Limb (tissue), 2 donors: ENCODE measurements around the gene LAMB1.
A peak's percentile ranks its signal among the peaks of the same experiment; 100 is the strongest.
"Not testable (repeated sequence)": the region's sequence is repeated elsewhere in the genome, so short reads cannot be mapped to it uniquely, and the experiment has no call there.

Source experiments
- DNase-seq, 2 donors: peaks; one replicate each; pipeline ENCODE4 v3.0.0-alpha.2; 2016; ENCODE audit errors: extremely low spot score in 2 of 2

Gene LAMB1

GRCh38 chr7:107972941-107973376, 30.0 kb downstream of the LAMB1 start:
- no peak for DNase-seq

DNA sequence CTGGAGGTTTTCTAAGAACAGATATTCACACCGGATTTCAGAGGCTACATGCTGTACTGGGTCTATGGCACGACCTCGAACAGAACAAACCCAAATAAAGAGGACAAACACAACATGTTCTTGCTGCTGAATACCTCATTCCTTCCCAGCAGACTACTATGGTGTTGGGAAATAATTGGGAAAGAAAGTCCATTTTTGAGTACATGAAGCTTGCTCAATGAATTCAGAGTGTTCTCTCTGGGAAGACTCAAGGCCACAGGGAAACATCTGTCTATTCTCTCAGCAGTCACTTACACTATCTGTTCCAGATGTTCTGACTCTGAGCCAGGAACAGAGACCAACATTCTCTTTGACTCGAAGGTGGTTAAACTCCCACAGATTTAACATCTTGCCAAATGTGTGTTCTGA, 30.9 kb downstream of the LAMB1 start:
- peak in 1 of 2 donors; percentile 87 for DNase-seq

- DNase-seq, result peak in 1 of 2 donors; percentile 57
Measured at GRCh38 chr7:107971613-107972012, 31.3 kb downstream of the LAMB1 start.

GRCh38 chr7:107971100-107971499, 31.9 kb downstream of the LAMB1 start:
- DNase-seq, result no peak

DNA sequence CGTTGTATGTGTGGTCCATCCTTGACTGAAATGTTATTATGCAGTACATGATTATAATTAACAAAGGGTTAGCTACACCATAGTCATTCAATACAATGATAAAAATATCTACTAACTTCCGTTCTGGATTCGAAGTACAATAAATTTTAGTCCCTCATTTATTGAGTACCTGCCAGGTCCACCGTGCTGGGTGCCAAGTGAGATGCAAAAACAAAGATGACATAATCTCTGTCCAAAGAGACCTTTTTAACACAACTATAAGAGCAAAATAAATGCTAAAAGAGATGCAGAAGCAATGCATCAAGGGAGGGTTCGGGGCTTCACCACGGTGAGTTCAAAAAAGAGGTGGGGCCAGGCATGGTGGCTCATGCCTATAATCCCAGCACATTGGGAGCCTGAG, 33.1 kb downstream of the LAMB1 start:
- DNase-seq, result no peak

- no peak for DNase-seq
Measured at GRCh38 chr7:107968449-107968848, 34.5 kb downstream of the LAMB1 start.

DNA sequence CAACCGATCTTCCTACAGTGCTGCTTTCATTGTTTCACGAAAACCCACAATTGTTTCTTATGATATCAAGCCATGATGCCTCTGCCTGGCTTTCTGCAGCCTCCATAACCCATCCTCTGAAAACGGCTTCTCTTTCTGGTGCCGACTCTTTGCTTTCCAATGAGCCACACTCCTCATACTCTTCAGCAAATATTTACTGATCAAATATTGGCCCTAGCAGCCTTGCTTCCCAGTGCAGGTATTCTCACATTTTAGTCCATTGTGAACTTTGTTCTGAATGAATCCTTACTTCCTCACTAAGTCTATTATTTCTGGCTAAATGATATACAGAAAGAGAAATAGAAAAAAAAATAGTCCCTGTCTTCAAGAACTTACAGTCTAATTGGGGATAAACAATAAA, 35.5 kb downstream of the LAMB1 start:
- DNase-seq, result no peak

- DNase-seq, result no peak
Measured at GRCh38 chr7:107966711-107967110, 36.2 kb downstream of the LAMB1 start.

- DNase-seq, result no peak
Measured at GRCh38 chr7:107964510-107964909, 38.5 kb downstream of the LAMB1 start.

DNA sequence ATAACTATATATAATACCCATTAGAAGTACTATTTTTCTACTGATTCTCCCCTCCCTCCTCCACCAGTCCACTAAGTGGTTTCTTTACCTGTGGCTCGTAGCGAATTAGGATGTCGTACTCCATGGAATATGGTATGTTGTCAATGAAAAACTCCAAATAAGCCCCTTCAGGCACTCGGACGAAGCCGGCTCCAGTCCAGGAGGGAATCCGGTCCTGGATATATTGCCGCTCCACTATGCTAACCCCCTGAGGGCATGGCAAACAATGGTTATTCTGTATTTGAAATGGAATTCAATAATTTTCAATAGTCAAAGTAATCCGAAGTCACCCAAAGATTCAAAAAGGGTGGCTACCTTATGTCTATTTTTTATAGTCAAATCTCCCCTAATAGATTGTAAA, 40.1 kb downstream of the LAMB1 start:
- no peak for DNase-seq

- DNase-seq, result no peak
Measured at GRCh38 chr7:107961405-107961804, 41.6 kb downstream of the LAMB1 start.

DNA sequence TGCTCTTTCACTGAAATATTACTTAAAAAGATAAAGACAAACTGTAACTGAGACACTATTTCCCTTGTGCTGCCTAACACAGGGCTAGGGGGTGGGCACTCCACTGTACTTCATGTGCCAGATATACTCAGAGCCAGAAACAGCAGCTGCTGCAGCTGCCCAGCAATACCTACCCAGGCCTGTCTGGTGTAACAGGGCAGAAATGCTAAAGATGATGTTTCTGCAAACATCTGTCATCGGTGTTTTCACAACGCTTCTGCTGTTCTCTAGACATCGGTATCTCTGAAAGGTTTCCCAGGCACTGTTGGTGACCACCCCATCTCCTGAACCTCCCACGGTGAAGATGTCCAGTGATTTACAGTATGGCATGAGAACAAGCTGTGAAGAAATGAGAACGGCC, 42.7 kb downstream of the LAMB1 start:
- DNase-seq, result peak in 1 of 2 donors; percentile 33

DNA sequence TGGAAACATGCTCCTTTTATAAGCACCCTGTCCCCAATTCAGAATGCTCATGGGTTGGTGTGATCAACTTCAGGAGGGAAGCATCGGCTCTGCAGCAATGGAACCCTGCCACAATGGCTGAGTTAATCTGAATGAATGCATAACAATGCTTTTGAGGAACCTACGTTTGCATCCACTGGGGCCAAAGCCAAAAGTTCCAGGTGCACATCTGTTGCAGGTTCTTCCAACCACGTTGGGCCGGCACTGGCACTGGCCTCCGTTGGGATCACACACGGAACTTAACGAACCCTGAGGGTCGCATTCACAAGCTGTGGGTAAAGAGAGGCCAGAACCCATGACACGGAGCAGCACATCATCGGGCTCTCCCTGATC, 43.4 kb downstream of the LAMB1 start:
- no peak for DNase-seq

- DNase-seq, result no peak
Measured at GRCh38 chr7:107958764-107959526, 44.0 kb downstream of the LAMB1 start.

- DNase-seq, result no peak
Measured at GRCh38 chr7:107957436-107957835, 45.5 kb downstream of the LAMB1 start.

GRCh38 chr7:107956950-107957349, 46.0 kb downstream of the LAMB1 start:
- DNase-seq, result not testable (repeated sequence)

GRCh38 chr7:107955394-107955793, 47.6 kb downstream of the LAMB1 start:
- DNase-seq, result no peak

DNA sequence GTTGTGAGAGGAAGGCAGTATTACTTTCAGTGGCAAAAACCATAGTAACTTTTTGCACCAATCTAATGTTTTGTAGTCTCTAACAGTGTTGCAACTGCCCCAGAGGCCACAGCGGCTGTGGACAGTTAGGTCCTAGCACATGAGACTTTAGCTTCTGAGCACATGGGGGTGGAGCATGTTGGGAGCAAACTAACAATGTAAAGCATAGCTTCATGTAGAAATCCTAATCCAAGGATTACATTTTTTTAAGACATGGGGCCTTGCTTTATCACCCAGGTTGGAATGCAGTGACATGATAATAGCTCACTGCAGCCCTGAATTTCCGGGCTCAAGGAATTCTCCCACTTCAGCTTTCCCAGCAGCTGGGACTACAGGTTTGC, 49.0 kb downstream of the LAMB1 start:
- no peak for DNase-seq

DNA sequence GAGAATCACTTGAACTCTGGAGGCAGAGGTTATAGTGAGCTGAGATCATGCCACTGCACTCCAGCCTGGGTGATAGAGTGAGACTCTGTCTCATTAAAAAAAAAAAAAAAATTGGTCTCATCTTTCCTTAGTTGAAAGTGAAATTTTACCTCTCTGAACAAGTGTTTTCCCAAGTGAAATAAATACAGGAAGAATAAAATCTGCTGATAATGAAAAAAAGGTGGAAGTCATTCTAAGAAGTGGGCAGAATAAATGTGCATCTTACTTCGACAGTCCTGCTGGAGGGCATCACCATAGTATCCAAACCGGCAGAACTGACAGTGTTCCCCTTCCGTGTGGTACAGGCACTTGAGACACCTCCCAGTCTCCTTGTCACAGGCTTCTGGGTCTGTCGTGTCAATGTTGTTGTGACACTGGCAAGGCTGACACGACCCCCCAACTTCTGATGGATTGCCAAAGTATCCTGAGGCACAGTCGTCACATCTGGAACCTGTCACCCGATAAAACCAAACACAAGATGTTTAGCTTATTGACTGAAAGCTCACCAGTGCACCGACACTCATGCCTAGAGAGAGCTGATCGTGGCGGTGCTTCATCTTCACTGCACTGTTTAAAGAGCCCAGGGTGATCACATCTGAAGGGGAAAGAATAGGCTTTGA, 49.6 kb downstream of the LAMB1 start:
- no peak for DNase-seq

GRCh38 chr7:107951896-107952295, 51.1 kb downstream of the LAMB1 start:
- no peak for DNase-seq

DNA sequence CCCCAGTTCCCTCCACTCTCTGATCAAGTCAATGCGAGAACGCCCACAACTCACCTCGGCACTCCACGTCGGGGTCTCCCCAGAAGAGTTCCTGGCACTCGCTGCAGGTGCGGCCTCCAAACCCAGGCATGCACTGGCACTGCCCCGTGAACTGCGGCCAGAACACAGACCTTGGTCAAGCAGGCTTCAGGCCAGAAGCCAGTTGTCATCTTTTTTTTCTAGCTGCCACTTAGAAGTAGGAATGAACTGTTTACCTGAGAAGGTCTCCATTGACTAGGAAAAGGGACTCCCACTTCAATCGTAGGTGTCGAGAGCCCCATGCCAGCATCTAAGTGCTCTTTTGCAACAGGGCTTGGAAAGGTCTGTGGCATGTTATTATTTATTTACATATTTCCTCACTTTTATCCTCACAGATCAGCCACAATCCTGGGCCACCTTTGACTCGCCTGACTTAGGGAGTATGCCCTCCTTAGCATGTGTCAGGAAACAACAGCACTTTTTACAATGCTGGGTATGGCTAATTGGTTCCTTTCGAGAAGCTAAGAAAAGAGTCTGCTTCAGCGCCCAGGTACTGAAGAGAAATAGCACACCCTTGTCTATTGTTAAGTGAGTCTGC, 51.7 kb downstream of the LAMB1 start:
- no peak for DNase-seq

- no peak for DNase-seq
Measured at GRCh38 chr7:107949443-107949935, 53.5 kb downstream of the LAMB1 start.
